HEK293 (cell line): ENCODE results near the gene CHRM2.

ENCODE experiments used
- CTCF ChIA-PET: fragments of 350-600 bp; formaldehyde crosslinking; extraction: SDS; loops from one replicate; lab custom pipeline; 2021; ENCODE audit warnings: antibody characterized with exemption; lab: Yijun Ruan, JAX
- POLR2A ChIA-PET: fragments of 300-600 bp; formaldehyde crosslinking; extraction: SDS; loops from one replicate; lab custom pipeline; 2020; ENCODE audit warnings: antibody characterized with exemption, inconsistent platforms; lab: Yijun Ruan, JAX
- H3K27ac ChIP-seq: fragments of 200-500 bp; sonication (Bioruptor generic); 2 replicates; pipeline ENCODE4 v1.5.1; 2014; ENCODE audit warnings: low read depth, low read length, control low read depth, inconsistent platforms; ENCODE audit errors: extremely low read depth
- H3K36me3 ChIP-seq, 2 experiments: fragments of 200-500 bp in 1 of 2; sonication (Bioruptor generic) in 1 of 2; 1 replicate in 1 of 2; 2 replicates in 1 of 2; pipeline ENCODE4 v1.5.1; 2014 to 2017; ENCODE audit warnings: inconsistent platforms in 2 of 2, low read length in 2 of 2; ENCODE audit not compliant: control insufficient read depth in 2 of 2, insufficient read depth in 1 of 2
- H3K4me1 ChIP-seq: fragments of 200-500 bp; sonication (Bioruptor generic); 2 replicates; pipeline ENCODE4 v1.5.1; 2014; ENCODE audit warnings: mild to moderate bottlenecking, low read length, inconsistent platforms; ENCODE audit not compliant: control insufficient read depth, insufficient read depth
- H3K4me3 ChIP-seq: 2 replicates; pipeline ENCODE4 v1.5.1; 2011; ENCODE audit warnings: low read depth, mild to moderate bottlenecking, control low read depth, low read length, moderate library complexity
- H3K9me3 ChIP-seq: fragments of 200-500 bp; sonication (Bioruptor generic); 2 replicates; pipeline ENCODE4 v1.5.1; 2014; ENCODE audit warnings: low read depth, low read length, inconsistent platforms; ENCODE audit not compliant: control insufficient read depth, insufficient read depth
- ATF2 ChIP-seq: fragments of 450-650 bp; formaldehyde crosslinking; IDR thresholded peaks from 2 replicates; pipeline ENCODE4 v1.5.1; 2016; ENCODE audit warnings: missing biosample characterization, missing genetic modification characterization, low read depth
- BCL11B ChIP-seq: fragments of 450-650 bp; formaldehyde crosslinking; IDR thresholded peaks from 2 replicates; pipeline ENCODE4 v1.5.1; 2016; ENCODE audit warnings: low read depth, missing biosample characterization, missing genetic modification characterization
- BCL6B ChIP-seq: fragments of 450-650 bp; formaldehyde crosslinking; IDR thresholded peaks from 2 replicates; pipeline ENCODE4 v1.5.1; 2017; ENCODE audit warnings: missing biosample characterization, missing genetic modification characterization
- ELK4 ChIP-seq: IDR thresholded peaks from 2 replicates; pipeline ENCODE4 v1.6.1; 2011; ENCODE audit warnings: mild to moderate bottlenecking, low read depth, low read length, borderline replicate concordance
- KLF8 ChIP-seq: fragments of 450-650 bp; formaldehyde crosslinking; IDR thresholded peaks from 2 replicates; pipeline ENCODE4 v1.5.1; 2016; ENCODE audit warnings: missing biosample characterization, missing genetic modification characterization
- SALL2 ChIP-seq: fragments of 450-650 bp; formaldehyde crosslinking; IDR thresholded peaks from 2 replicates; pipeline ENCODE4 v1.5.0; 2017; ENCODE audit warnings: missing biosample characterization, mild to moderate bottlenecking, missing genetic modification characterization, borderline replicate concordance
- SCRT2 ChIP-seq: fragments of 450-650 bp; formaldehyde crosslinking; IDR thresholded peaks from 2 replicates; pipeline ENCODE4 v1.5.1; 2016; ENCODE audit warnings: missing biosample characterization, missing genetic modification characterization
- SP7 ChIP-seq: fragments of 450-650 bp; formaldehyde crosslinking; IDR thresholded peaks from 2 replicates; pipeline ENCODE4 v1.5.1; 2016; ENCODE audit warnings: missing biosample characterization, missing genetic modification characterization
- ZEB2 ChIP-seq: fragments of 450-650 bp; formaldehyde crosslinking; IDR thresholded peaks from 2 replicates; pipeline ENCODE4 v1.5.1; 2016; ENCODE audit warnings: missing biosample characterization, missing genetic modification characterization
- ZIC2 ChIP-seq: fragments of 450-650 bp; formaldehyde crosslinking; IDR thresholded peaks from 2 replicates; pipeline ENCODE4 v1.5.1; 2016; ENCODE audit warnings: missing biosample characterization, missing genetic modification characterization
- ZNF10 ChIP-seq: fragments of 450-650 bp; formaldehyde crosslinking; IDR thresholded peaks from 2 replicates; pipeline ENCODE4 v1.5.1; 2017; ENCODE audit warnings: missing biosample characterization, missing genetic modification characterization
- ZNF121 ChIP-seq: fragments of 450-650 bp; formaldehyde crosslinking; IDR thresholded peaks from 2 replicates; pipeline ENCODE4 v1.5.1; 2016; ENCODE audit warnings: missing biosample characterization, missing genetic modification characterization
- ZNF133 ChIP-seq: fragments of 450-650 bp; formaldehyde crosslinking; IDR thresholded peaks from 2 replicates; pipeline ENCODE4 v1.5.1; 2016; ENCODE audit warnings: missing biosample characterization, missing genetic modification characterization
- ZNF138 ChIP-seq: fragments of 450-650 bp; formaldehyde crosslinking; IDR thresholded peaks from 2 replicates; pipeline ENCODE4 v1.5.1; 2016; ENCODE audit warnings: missing biosample characterization, missing genetic modification characterization, borderline replicate concordance
- ZNF175 ChIP-seq: fragments of 450-650 bp; formaldehyde crosslinking; IDR thresholded peaks from 2 replicates; pipeline ENCODE4 v1.5.1; 2016; ENCODE audit warnings: missing biosample characterization, missing genetic modification characterization
- ZNF221 ChIP-seq: fragments of 450-650 bp; formaldehyde crosslinking; IDR thresholded peaks from 2 replicates; pipeline ENCODE4 v1.5.1; 2017; ENCODE audit warnings: missing biosample characterization, missing genetic modification characterization, borderline replicate concordance
- ZNF248 ChIP-seq: fragments of 450-650 bp; formaldehyde crosslinking; IDR thresholded peaks from 2 replicates; pipeline ENCODE4 v1.5.1; 2017; ENCODE audit warnings: missing biosample characterization, missing genetic modification characterization
- ZNF280C ChIP-seq: fragments of 450-650 bp; formaldehyde crosslinking; IDR thresholded peaks from 2 replicates; pipeline ENCODE4 v1.5.1; 2016; ENCODE audit warnings: missing biosample characterization, missing genetic modification characterization
- ZNF571 ChIP-seq: fragments of 450-650 bp; formaldehyde crosslinking; IDR thresholded peaks from 2 replicates; pipeline ENCODE4 v1.5.0; 2017; ENCODE audit warnings: missing biosample characterization, missing genetic modification characterization
- ZNF610 ChIP-seq: fragments of 450-650 bp; formaldehyde crosslinking; IDR thresholded peaks from 2 replicates; pipeline ENCODE4 v1.5.1; 2016; ENCODE audit warnings: missing biosample characterization, missing genetic modification characterization, borderline replicate concordance
- ZNF645 ChIP-seq: fragments of 450-650 bp; formaldehyde crosslinking; IDR thresholded peaks from 2 replicates; pipeline ENCODE4; 2016; ENCODE audit warnings: missing biosample characterization, missing genetic modification characterization
- ZSCAN18 ChIP-seq: fragments of 450-650 bp; formaldehyde crosslinking; IDR thresholded peaks from 2 replicates; pipeline ENCODE4 v1.5.1; 2016; ENCODE audit warnings: missing biosample characterization, missing genetic modification characterization
- ZSCAN23 ChIP-seq: fragments of 450-650 bp; formaldehyde crosslinking; IDR thresholded peaks from 2 replicates; pipeline ENCODE4 v1.5.1; 2016; ENCODE audit warnings: missing biosample characterization, missing genetic modification characterization

The CHRM2 gene

GRCh38 chr7:136950331-136950730 is 81.9 kb downstream of the CHRM2 start:
- Histone ChIP-seq H3K36me3 (no peaks in the 10 kb centered on the region), H3K9me3 (no peaks in the 10 kb centered on the region), H3K4me3 (no peak overlapping the region), H3K4me1 (no peaks in the 10 kb centered on the region), H3K27ac (no peak overlapping the region)
- POLR2A ChIA-PET, result no interaction called here
- CTCF ChIA-PET, result interaction anchor here (0.6 to 0.8 kb wide), 3 partner anchors 8 to 517 kb away, joined by 3 to 5 read pairs (median 4); no protein-coding TSS in a partner anchor
- no peak for TF ChIP-seq SCRT2 (tag by site-specific recombination)
- TF ChIP-seq BCL11B (tag by site-specific recombination), result no peak
- no peak for TF ChIP-seq ZNF571
- TF ChIP-seq SALL2 (tag by site-specific recombination), result no peak
- TF ChIP-seq ZNF138 (tag by site-specific recombination), result no peak
- no peak for TF ChIP-seq ZNF610
- no peak for TF ChIP-seq ZEB2 (tag by site-specific recombination)
- no peak for TF ChIP-seq SP7 (tag by site-specific recombination)
- TF ChIP-seq ZNF133 (tag by site-specific recombination), result no peak
- TF ChIP-seq ZSCAN23 (tag by site-specific recombination), result no peak

GRCh38 chr7:136953386-136953785 is 84.9 kb downstream of the CHRM2 start:
- TF ChIP-seq ZNF645 (tag by site-specific recombination) (no peak), ZNF248 (tag by site-specific recombination) (no peak), ATF2 (no peak), ZIC2 (no peak), ZNF280C (tag by site-specific recombination) (no peak), ZNF121 (tag by site-specific recombination) (no peak), ZNF10 (tag by site-specific recombination) (no peak), ZSCAN18 (tag by site-specific recombination) (no peak), ELK4 (no peak), KLF8 (tag by site-specific recombination) (no peak), BCL6B (tag by site-specific recombination) (no peak), ZNF175 (tag by site-specific recombination) (no peak), ZNF221 (tag by site-specific recombination) (no peak)
- TF ChIP-seq, all 188 proteins: peak for 0
- Histone ChIP-seq H3K4me1 (no peaks in the 10 kb centered on the region), H3K36me3 (no peaks in the 10 kb centered on the region), H3K4me3 (no peak overlapping the region), H3K9me3 (no peaks in the 10 kb centered on the region), H3K27ac (no peak overlapping the region)
- CTCF ChIA-PET, result no interaction called here
- POLR2A ChIA-PET, result no interaction called here
